IMR-90 (cell line): ENCODE results near the gene NLGN4X.

Experiments used
- BHLHE40 ChIP-seq: fragments of 150-350 bp; IDR thresholded peaks from 2 replicates; pipeline ENCODE4 v1.6.1; 2016; ENCODE audit warnings: mild to moderate bottlenecking, low read depth, low read length
- FOS ChIP-seq: fragments of 150-350 bp; IDR thresholded peaks from 2 replicates; pipeline ENCODE4 v1.6.1; 2016; ENCODE audit warnings: low read depth, low read length
- MAZ ChIP-seq: IDR thresholded peaks from 2 replicates; pipeline ENCODE4 v1.6.1; 2012; ENCODE audit warnings: low read depth, mild to moderate bottlenecking, low read length, improper control_type of control experiment, moderate library complexity, borderline replicate concordance
- MXI1 ChIP-seq: IDR thresholded peaks from 2 replicates; pipeline ENCODE4 v1.6.1; 2012; ENCODE audit warnings: low read depth, mild to moderate bottlenecking, low read length, moderate library complexity, borderline replicate concordance
- POLR2A ChIP-seq: IDR thresholded peaks from 2 replicates; pipeline ENCODE4 v1.6.1; 2012; ENCODE audit warnings: mild to moderate bottlenecking, low read depth, low read length
- RAD21 ChIP-seq: IDR thresholded peaks from 2 replicates; pipeline ENCODE4 v1.6.1; 2012; ENCODE audit warnings: low read length, improper control_type of control experiment
- RFX5 ChIP-seq: IDR thresholded peaks from 2 replicates; pipeline ENCODE4 v1.8.0; 2012; ENCODE audit warnings: low read depth, mild to moderate bottlenecking, low read length, moderate library complexity
- SMC3 ChIP-seq: fragments of 150-350 bp; IDR thresholded peaks from 2 replicates; pipeline ENCODE4 v1.6.1; 2016; ENCODE audit warnings: low read depth, mild to moderate bottlenecking, antibody characterized with exemption, low read length, moderate library complexity
- TF ChIP-seq, protein P1 (sequence below): conservative IDR thresholded peaks from 2 replicates; pipeline ENCODE4 v1.5.1; 2012; ENCODE audit warnings: mild to moderate bottlenecking, low read depth, low read length, improper control_type of control experiment
- TF ChIP-seq, protein P2 (sequence below): fragments of 150-350 bp; IDR thresholded peaks from 2 replicates; pipeline ENCODE4 v1.6.1; 2016; ENCODE audit warnings: low read depth, mild to moderate bottlenecking, low read length, moderate library complexity, borderline replicate concordance

DNA sequence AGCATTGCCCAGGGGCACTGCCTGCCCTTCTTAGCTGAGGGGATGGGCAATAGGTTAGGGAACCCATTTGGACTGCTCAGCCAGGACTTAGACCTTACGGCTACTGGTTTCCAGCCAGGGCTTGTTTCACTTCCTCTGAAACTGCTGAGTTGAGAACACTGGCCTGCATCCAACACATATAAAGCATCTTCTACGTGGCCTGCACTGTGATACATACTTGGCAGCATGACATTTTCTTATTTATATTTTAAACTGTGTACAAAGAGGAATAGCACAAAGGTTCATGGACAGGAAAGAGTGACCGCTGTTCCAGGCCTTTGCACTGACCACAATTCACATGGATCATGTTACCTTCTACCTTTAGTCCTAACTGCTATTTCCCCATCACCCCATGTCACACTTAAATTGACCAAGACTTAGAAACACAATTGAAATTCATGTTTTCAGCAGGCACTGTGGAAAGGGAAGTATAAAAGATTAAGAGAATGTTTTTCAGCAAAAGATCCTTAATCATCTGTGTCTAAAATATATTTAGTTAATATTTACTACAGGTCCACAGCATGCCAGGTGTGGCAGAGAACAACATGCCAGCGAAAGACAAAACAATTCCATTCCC lies 43.7 kb downstream of the NLGN4X start:
- no peak for TF ChIP-seq MAZ
- TF ChIP-seq, protein P1, sequence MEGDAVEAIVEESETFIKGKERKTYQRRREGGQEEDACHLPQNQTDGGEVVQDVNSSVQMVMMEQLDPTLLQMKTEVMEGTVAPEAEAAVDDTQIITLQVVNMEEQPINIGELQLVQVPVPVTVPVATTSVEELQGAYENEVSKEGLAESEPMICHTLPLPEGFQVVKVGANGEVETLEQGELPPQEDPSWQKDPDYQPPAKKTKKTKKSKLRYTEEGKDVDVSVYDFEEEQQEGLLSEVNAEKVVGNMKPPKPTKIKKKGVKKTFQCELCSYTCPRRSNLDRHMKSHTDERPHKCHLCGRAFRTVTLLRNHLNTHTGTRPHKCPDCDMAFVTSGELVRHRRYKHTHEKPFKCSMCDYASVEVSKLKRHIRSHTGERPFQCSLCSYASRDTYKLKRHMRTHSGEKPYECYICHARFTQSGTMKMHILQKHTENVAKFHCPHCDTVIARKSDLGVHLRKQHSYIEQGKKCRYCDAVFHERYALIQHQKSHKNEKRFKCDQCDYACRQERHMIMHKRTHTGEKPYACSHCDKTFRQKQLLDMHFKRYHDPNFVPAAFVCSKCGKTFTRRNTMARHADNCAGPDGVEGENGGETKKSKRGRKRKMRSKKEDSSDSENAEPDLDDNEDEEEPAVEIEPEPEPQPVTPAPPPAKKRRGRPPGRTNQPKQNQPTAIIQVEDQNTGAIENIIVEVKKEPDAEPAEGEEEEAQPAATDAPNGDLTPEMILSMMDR, result no peak
- no peak for TF ChIP-seq FOS
- no peak for TF ChIP-seq POLR2A
- TF ChIP-seq RFX5, result no peak
- TF ChIP-seq RAD21, result no peak
- no peak for TF ChIP-seq SMC3
- no peak for TF ChIP-seq MXI1
- TF ChIP-seq, protein P2, sequence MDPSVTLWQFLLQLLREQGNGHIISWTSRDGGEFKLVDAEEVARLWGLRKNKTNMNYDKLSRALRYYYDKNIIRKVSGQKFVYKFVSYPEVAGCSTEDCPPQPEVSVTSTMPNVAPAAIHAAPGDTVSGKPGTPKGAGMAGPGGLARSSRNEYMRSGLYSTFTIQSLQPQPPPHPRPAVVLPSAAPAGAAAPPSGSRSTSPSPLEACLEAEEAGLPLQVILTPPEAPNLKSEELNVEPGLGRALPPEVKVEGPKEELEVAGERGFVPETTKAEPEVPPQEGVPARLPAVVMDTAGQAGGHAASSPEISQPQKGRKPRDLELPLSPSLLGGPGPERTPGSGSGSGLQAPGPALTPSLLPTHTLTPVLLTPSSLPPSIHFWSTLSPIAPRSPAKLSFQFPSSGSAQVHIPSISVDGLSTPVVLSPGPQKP, result no peak
- no peak for TF ChIP-seq BHLHE40
